ENCODE measurements around the gene PPIP5K1. TPM values are rescaled to one million over a fixed set of nuclear protein-coding genes. Genes with fewer than 3 reads are reported as not detected.
A peak's percentile ranks its signal among the peaks of the same experiment; 100 is the strongest.

Gene PPIP5K1
- total and polyA plus RNA-seq, 9 of the 15 experiments (the other 6 are each of a cell fraction or from before 2014, with no cell fraction given) = 2.5 to 74.6 (median 35.1) TPM

DNA sequence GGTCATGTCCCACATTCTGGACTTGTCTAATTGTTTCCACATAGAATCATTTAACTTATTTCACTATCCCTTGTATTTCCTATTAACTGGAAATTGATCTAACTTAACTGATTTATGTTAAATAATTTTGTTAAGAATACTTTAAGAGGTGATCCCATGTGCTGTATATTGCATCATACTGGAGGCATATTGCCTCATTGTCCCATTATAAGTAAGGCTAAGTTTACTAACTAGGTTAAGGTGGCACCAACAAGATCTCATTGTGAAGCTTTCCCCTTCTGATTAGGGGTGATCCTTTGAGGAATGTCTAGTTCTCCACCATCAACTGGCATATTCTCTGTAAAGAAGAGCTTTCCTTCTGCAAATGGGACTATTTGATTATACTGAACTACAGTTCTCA is 48.2 kb downstream of the PPIP5K1 start (continued):
- TF ChIP-seq ATF3 (IDR thresholded peaks at IDR 0.05) = peak; percentile 95
- TF ChIP-seq ATF3 (CRISPR knock-in tag; conservative IDR thresholded peaks at IDR 0.05) = no peak
- TF ChIP-seq POLR3A (IDR thresholded peaks at IDR 0.05; ENCODE audit: borderline replicate concordance, extremely low read depth, insufficient read depth, insufficient read length) = no peak
- peak; percentile 91 to 93 for TF ChIP-seq TRIM24 (IDR thresholded peaks at IDR 0.05)
- TF ChIP-seq ZNF347 (CRISPR knock-in tag; IDR thresholded peaks at IDR 0.05; ENCODE audit: low read depth) = no peak
- peak; percentile 79 for TF ChIP-seq ATF7 (IDR thresholded peaks at IDR 0.05)
- peak; percentile 75; the same call in 1 of the 2 replicates for TF ChIP-seq JUND (IDR thresholded peaks at IDR 0.05; ENCODE audit: borderline replicate concordance, low read depth, low read length)
- peak; percentile 43; the same call in 1 of the 3 replicates for TF ChIP-seq JUND (tag; IDR thresholded peaks at IDR 0.05; ENCODE audit: borderline replicate concordance, low read depth, low read length)
- no peak for TF ChIP-seq FOXM1 (IDR thresholded peaks at IDR 0.05; ENCODE audit: low read depth)
- no peak for TF ChIP-seq FOXM1 (CRISPR knock-in tag; IDR thresholded peaks at IDR 0.05; ENCODE audit: low read depth)
- TF ChIP-seq, protein P1, sequence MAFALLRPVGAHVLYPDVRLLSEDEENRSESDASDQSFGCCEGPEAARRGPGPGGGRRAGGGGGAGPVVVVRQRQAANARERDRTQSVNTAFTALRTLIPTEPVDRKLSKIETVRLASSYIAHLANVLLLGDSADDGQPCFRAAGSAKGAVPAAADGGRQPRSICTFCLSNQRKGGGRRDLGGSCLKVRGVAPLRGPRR (CRISPR knock-in tag; IDR thresholded peaks at IDR 0.05) = no peak
- peak; percentile 55 for TF ChIP-seq EP400 (IDR thresholded peaks at IDR 0.05)
- no peak for TF ChIP-seq ZBTB7A (IDR thresholded peaks at IDR 0.05; ENCODE audit: borderline replicate concordance, control insufficient read depth, low read depth, low read length)

Data from K562 (cell line).